ENCODE results near the gene PLPP3. TPM values are rescaled to one million over a fixed set of nuclear protein-coding genes. Genes with fewer than 3 reads are reported as not detected.

PLPP3 gene
- total and polyA plus RNA-seq, 9 of the 15 experiments (the other 6 are each of a cell fraction or from before 2014, with no cell fraction given) = 0.07 to 0.54 (median 0.20) TPM

DNA sequence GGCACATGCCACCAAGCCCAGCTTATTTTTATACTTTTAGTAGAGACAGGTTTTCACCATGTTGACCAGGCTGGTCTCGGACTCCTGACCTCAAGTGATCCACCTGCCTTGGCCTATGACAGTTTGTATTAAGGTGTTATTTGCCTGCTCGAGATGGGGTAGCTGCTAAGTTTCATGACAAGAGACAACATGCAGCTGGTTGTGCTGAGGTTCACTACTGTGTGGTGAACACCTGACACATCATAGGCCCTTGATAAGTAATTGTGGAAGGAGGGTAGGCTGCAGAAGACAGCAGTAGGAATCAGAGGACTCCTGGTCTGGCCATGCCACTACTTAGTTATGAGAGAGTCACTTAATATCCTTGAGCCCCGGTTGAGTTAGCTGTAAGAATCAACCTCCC, 46.2 kb downstream of the PLPP3 start:
- H3K36me3 ChIP-seq (ENCODE audit: control insufficient read depth, insufficient read depth, low read length) = no peaks in the 10 kb centered on the region
- POLR2A ChIA-PET = no interaction called here

More for the DNA sequence above, 46.2 kb downstream of the PLPP3 start:
- no peak overlapping the region for H3K9ac ChIP-seq (ENCODE audit: insufficient read depth in 1 of 2, low read depth in 2 of 2, low read length in 2 of 2)
- H3K4me3 ChIP-seq = no peak overlapping the region
- CTCF ChIA-PET (ENCODE audit: low intra/inter-chr PET ratio) = no interaction called here
- DNase-seq (ENCODE audit: extremely low read depth in 1 of 4, low spot score in 3 of 4) (no peak), FAIRE-seq (no peak), ATAC-seq (no peak)
- H3K4me2 ChIP-seq (ENCODE audit: insufficient read depth, low read length) = no peak overlapping the region
- in situ Hi-C loops (cut with MboI) (no loop called here), intact Hi-C loops (cut with micrococcal nuclease) (no loop called here)
- TF ChIP-seq NR2C1 (IDR thresholded peaks at IDR 0.05) (no peak), NR2C1 (tag; IDR thresholded peaks at IDR 0.05) (no peak), YBX1 (IDR thresholded peaks at IDR 0.05) (no peak), SRF (CRISPR knock-in tag; IDR thresholded peaks at IDR 0.05) (no peak), CHD2 (IDR thresholded peaks at IDR 0.05; ENCODE audit: low read depth, low read length) (no peak), HMG20B (CRISPR knock-in tag; IDR thresholded peaks at IDR 0.05) (no peak), ZNF253 (CRISPR knock-in tag; conservative IDR thresholded peaks at IDR 0.05) (no peak), CEBPG (CRISPR knock-in tag; IDR thresholded peaks at IDR 0.05) (no peak), CEBPG (tag; conservative IDR thresholded peaks at IDR 0.05 in 1 of 2, IDR thresholded peaks at IDR 0.05 in 1 of 2) (no peak), HOXB6 (CRISPR knock-in tag; IDR thresholded peaks at IDR 0.05; ENCODE audit: borderline replicate concordance) (no peak), NR1H2 (CRISPR knock-in tag; IDR thresholded peaks at IDR 0.05) (no peak), SUPT5H (IDR thresholded peaks at IDR 0.05) (no peak), KLF16 (IDR thresholded peaks at IDR 0.05) (no peak)
- TF ChIP-seq, protein P1, sequence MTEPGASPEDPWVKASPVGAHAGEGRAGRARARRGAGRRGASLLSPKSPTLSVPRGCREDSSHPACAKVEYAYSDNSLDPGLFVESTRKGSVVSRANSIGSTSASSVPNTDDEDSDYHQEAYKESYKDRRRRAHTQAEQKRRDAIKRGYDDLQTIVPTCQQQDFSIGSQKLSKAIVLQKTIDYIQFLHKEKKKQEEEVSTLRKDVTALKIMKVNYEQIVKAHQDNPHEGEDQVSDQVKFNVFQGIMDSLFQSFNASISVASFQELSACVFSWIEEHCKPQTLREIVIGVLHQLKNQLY (CRISPR knock-in tag; conservative IDR thresholded peaks at IDR 0.05) = no peak
- TF ChIP-seq, protein P2, sequence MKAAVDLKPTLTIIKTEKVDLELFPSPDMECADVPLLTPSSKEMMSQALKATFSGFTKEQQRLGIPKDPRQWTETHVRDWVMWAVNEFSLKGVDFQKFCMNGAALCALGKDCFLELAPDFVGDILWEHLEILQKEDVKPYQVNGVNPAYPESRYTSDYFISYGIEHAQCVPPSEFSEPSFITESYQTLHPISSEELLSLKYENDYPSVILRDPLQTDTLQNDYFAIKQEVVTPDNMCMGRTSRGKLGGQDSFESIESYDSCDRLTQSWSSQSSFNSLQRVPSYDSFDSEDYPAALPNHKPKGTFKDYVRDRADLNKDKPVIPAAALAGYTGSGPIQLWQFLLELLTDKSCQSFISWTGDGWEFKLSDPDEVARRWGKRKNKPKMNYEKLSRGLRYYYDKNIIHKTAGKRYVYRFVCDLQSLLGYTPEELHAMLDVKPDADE (conservative IDR thresholded peaks at IDR 0.05; ENCODE audit: control insufficient read depth, low read depth, low read length) = no peak
- TF ChIP-seq, protein P3, sequence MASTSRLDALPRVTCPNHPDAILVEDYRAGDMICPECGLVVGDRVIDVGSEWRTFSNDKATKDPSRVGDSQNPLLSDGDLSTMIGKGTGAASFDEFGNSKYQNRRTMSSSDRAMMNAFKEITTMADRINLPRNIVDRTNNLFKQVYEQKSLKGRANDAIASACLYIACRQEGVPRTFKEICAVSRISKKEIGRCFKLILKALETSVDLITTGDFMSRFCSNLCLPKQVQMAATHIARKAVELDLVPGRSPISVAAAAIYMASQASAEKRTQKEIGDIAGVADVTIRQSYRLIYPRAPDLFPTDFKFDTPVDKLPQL (IDR thresholded peaks at IDR 0.05; ENCODE audit: extremely low read depth, insufficient read length) = no peak
- TF ChIP-seq, protein P4, sequence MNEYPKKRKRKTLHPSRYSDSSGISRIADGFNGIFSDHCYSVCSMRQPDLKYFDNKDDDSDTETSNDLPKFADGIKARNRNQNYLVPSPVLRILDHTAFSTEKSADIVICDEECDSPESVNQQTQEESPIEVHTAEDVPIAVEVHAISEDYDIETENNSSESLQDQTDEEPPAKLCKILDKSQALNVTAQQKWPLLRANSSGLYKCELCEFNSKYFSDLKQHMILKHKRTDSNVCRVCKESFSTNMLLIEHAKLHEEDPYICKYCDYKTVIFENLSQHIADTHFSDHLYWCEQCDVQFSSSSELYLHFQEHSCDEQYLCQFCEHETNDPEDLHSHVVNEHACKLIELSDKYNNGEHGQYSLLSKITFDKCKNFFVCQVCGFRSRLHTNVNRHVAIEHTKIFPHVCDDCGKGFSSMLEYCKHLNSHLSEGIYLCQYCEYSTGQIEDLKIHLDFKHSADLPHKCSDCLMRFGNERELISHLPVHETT (CRISPR knock-in tag; conservative IDR thresholded peaks at IDR 0.05 in 1 of 2, IDR thresholded peaks at IDR 0.05 in 1 of 2) = no peak
- peaks cover 0 to 5% of the 10 kb centered on the region in 2 experiments; a peak in 1 of 5 replicates for H3K27me3 ChIP-seq (ENCODE audit: control insufficient read depth in 2 of 2, insufficient read depth in 2 of 2, low read length in 2 of 2)
- no peaks in the 10 kb centered on the region for H3K79me2 ChIP-seq (ENCODE audit: control insufficient read depth, insufficient read depth, low read length)
- no TSS peak for BruUV-seq (replicated peaks)
- WGBS (ENCODE audit: insufficient coverage, low coverage, missing lambda C conversion rate) = 5% methylated on average over 3 of the region's 3 CpGs
- no peaks in the 10 kb centered on the region for H4K20me1 ChIP-seq (replicated peaks; ENCODE audit: control insufficient read depth, insufficient read depth, low read length)
- H2AFZ ChIP-seq (ENCODE audit: low read depth, low read length) = no peak overlapping the region
- no peak overlapping the region for H3K27ac ChIP-seq (ENCODE audit: extremely low read depth, low read depth, low read length)
- H3K4me1 ChIP-seq (replicated peaks in 1 of 2; ENCODE audit: control insufficient read depth in 2 of 2, insufficient read depth in 2 of 2, low read length in 2 of 2) = no peaks in the 10 kb centered on the region
- no peaks in the 10 kb centered on the region for H3K9me1 ChIP-seq (ENCODE audit: control insufficient read depth, insufficient read depth, low read length)
- H3K9me3 ChIP-seq (replicated peaks; ENCODE audit: control insufficient read depth, insufficient read depth, low read depth, low read length) = no peaks in the 10 kb centered on the region
